ENCODE results near the gene WWOX.

WWOX gene

GRCh38 chr16:78216166-78216745 lies 116.8 kb downstream of the WWOX start:
- no peak overlapping the region for H3K27ac ChIP-seq (ENCODE audit: low read depth in 2 of 2, low read length in 2 of 2)
- H3K4me3 ChIP-seq (ENCODE audit: low read length in 2 of 2): no peak overlapping the region
- no peaks in the 10 kb centered on the region for H3K36me3 ChIP-seq (ENCODE audit: control insufficient read depth in 2 of 2, insufficient read depth in 2 of 2, low read length in 2 of 2)
- no peaks in the 10 kb centered on the region for H3K27me3 ChIP-seq (ENCODE audit: control insufficient read depth in 2 of 2, insufficient read depth in 2 of 2, low read length in 2 of 2)
- H3K9ac ChIP-seq (ENCODE audit: low read depth in 1 of 2, low read length in 2 of 2): no peak overlapping the region
- no peaks in the 10 kb centered on the region for H3K9me3 ChIP-seq (ENCODE audit: control insufficient read depth in 2 of 2, low read length in 2 of 2)
- no peaks in the 10 kb centered on the region for H3K4me1 ChIP-seq (ENCODE audit: control insufficient read depth in 2 of 2, insufficient read depth in 2 of 2, low read length in 2 of 2)

DNA sequence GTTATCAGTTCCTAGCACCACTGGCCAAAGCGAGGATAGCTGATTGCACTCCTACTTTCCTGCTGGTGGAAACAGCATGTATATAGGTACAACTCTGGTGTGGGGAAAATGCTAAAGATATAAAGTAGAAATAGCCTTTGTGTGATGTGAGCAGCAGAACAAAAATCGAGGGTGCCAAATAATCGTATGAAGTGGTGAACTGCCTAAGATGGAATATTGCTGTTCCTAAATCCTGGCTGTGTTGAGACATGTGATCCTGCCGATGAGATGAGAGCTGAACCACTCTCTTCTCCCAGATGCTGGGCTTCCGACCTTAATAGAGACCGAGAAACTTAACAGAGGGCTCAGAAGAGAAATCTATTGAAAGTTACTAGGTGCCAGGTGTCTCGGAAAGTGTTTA lies 117.8 kb downstream of the WWOX start:
- Histone ChIP-seq H3K4me1 (ENCODE audit: control insufficient read depth in 2 of 2, insufficient read depth in 2 of 2, low read length in 2 of 2) (no peaks in the 10 kb centered on the region), H3K9me3 (ENCODE audit: control insufficient read depth in 2 of 2, low read length in 2 of 2) (no peaks in the 10 kb centered on the region)

DNA sequence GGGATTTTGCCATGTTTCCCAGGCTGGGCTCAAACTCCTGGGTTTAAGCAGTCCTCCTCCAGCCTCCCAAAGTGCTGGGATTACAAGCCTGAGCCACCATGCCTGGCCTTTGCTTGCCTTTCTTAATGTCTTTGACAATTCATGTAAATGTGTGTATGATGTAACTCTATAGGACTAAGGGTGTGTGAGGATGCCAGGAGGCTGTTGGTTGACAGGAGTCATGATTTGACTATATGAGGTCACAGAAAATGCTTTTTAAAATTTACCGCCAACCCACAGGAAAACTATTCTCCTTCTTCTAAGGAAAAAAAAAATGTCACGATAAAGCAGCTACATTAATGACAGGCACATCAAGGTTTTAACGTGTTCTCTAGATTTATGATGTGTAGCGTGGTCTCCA lies 118.8 kb downstream of the WWOX start:
- no peaks in the 10 kb centered on the region for H3K4me1 ChIP-seq (ENCODE audit: control insufficient read depth in 2 of 2, insufficient read depth in 2 of 2, low read length in 2 of 2)
- no peak overlapping the region for H3K27ac ChIP-seq (ENCODE audit: low read depth in 2 of 2, low read length in 2 of 2)
- no peak overlapping the region for H3K9ac ChIP-seq (ENCODE audit: low read depth in 1 of 2, low read length in 2 of 2)
- no peaks in the 10 kb centered on the region for H3K36me3 ChIP-seq (ENCODE audit: control insufficient read depth in 2 of 2, insufficient read depth in 2 of 2, low read length in 2 of 2)
- H3K9me3 ChIP-seq (ENCODE audit: control insufficient read depth in 2 of 2, low read length in 2 of 2): no peaks in the 10 kb centered on the region
- no peak overlapping the region for H3K4me3 ChIP-seq (ENCODE audit: low read length in 2 of 2)
- H3K27me3 ChIP-seq (ENCODE audit: control insufficient read depth in 2 of 2, insufficient read depth in 2 of 2, low read length in 2 of 2): no peaks in the 10 kb centered on the region

More for the DNA sequence above, 117.8 kb downstream of the WWOX start:
- H3K4me3 ChIP-seq (ENCODE audit: low read length in 2 of 2): no peak overlapping the region
- H3K9ac ChIP-seq (ENCODE audit: low read depth in 1 of 2, low read length in 2 of 2): no peak overlapping the region
- no peaks in the 10 kb centered on the region for H3K36me3 ChIP-seq (ENCODE audit: control insufficient read depth in 2 of 2, insufficient read depth in 2 of 2, low read length in 2 of 2)
- H3K27me3 ChIP-seq (ENCODE audit: control insufficient read depth in 2 of 2, insufficient read depth in 2 of 2, low read length in 2 of 2): no peaks in the 10 kb centered on the region
- no peak overlapping the region for H3K27ac ChIP-seq (ENCODE audit: low read depth in 2 of 2, low read length in 2 of 2)

GRCh38 chr16:78218856-78219651 lies 119.6 kb downstream of the WWOX start:
- Histone ChIP-seq H3K9me3 (ENCODE audit: control insufficient read depth in 2 of 2, low read length in 2 of 2) (no peaks in the 10 kb centered on the region), H3K36me3 (ENCODE audit: control insufficient read depth in 2 of 2, insufficient read depth in 2 of 2, low read length in 2 of 2) (no peaks in the 10 kb centered on the region), H3K4me3 (ENCODE audit: low read length in 2 of 2) (no peak overlapping the region), H3K4me1 (ENCODE audit: control insufficient read depth in 2 of 2, insufficient read depth in 2 of 2, low read length in 2 of 2) (no peaks in the 10 kb centered on the region), H3K9ac (ENCODE audit: low read depth in 1 of 2, low read length in 2 of 2) (no peak overlapping the region), H3K27me3 (ENCODE audit: control insufficient read depth in 2 of 2, insufficient read depth in 2 of 2, low read length in 2 of 2) (no peaks in the 10 kb centered on the region), H3K27ac (ENCODE audit: low read depth in 2 of 2, low read length in 2 of 2) (no peak overlapping the region)

GRCh38 chr16:78220571-78220970 lies 121.1 kb downstream of the WWOX start:
- Histone ChIP-seq H3K27me3 (ENCODE audit: control insufficient read depth in 2 of 2, insufficient read depth in 2 of 2, low read length in 2 of 2) (no peaks in the 10 kb centered on the region), H3K27ac (ENCODE audit: low read depth in 2 of 2, low read length in 2 of 2) (no peak overlapping the region), H3K9ac (ENCODE audit: low read depth in 1 of 2, low read length in 2 of 2) (no peak overlapping the region), H3K4me1 (ENCODE audit: control insufficient read depth in 2 of 2, insufficient read depth in 2 of 2, low read length in 2 of 2) (no peaks in the 10 kb centered on the region), H3K36me3 (ENCODE audit: control insufficient read depth in 2 of 2, insufficient read depth in 2 of 2, low read length in 2 of 2) (no peaks in the 10 kb centered on the region), H3K9me3 (ENCODE audit: control insufficient read depth in 2 of 2, low read length in 2 of 2) (no peaks in the 10 kb centered on the region), H3K4me3 (ENCODE audit: low read length in 2 of 2) (no peak overlapping the region)

- no peak overlapping the region for H3K27ac ChIP-seq (ENCODE audit: low read depth in 2 of 2, low read length in 2 of 2)
- H3K4me1 ChIP-seq (ENCODE audit: control insufficient read depth in 2 of 2, insufficient read depth in 2 of 2, low read length in 2 of 2): no peaks in the 10 kb centered on the region
- H3K36me3 ChIP-seq (ENCODE audit: control insufficient read depth in 2 of 2, insufficient read depth in 2 of 2, low read length in 2 of 2): no peaks in the 10 kb centered on the region
- no peaks in the 10 kb centered on the region for H3K27me3 ChIP-seq (ENCODE audit: control insufficient read depth in 2 of 2, insufficient read depth in 2 of 2, low read length in 2 of 2)
- no peaks in the 10 kb centered on the region for H3K9me3 ChIP-seq (ENCODE audit: control insufficient read depth in 2 of 2, low read length in 2 of 2)
- no peak overlapping the region for H3K9ac ChIP-seq (ENCODE audit: low read depth in 1 of 2, low read length in 2 of 2)
- no peak overlapping the region for H3K4me3 ChIP-seq (ENCODE audit: low read length in 2 of 2)
Measured at GRCh38 chr16:78221892-78222291, 122.4 kb downstream of the WWOX start.

GRCh38 chr16:78224342-78224741 lies 124.9 kb downstream of the WWOX start:
- H3K9me3 ChIP-seq (ENCODE audit: control insufficient read depth in 2 of 2, low read length in 2 of 2): no peaks in the 10 kb centered on the region
- no peaks in the 10 kb centered on the region for H3K36me3 ChIP-seq (ENCODE audit: control insufficient read depth in 2 of 2, insufficient read depth in 2 of 2, low read length in 2 of 2)
- no peak overlapping the region for H3K4me3 ChIP-seq (ENCODE audit: low read length in 2 of 2)
- H3K9ac ChIP-seq (ENCODE audit: low read depth in 1 of 2, low read length in 2 of 2): no peak overlapping the region
- H3K27ac ChIP-seq (ENCODE audit: low read depth in 2 of 2, low read length in 2 of 2): no peak overlapping the region
- no peaks in the 10 kb centered on the region for H3K27me3 ChIP-seq (ENCODE audit: control insufficient read depth in 2 of 2, insufficient read depth in 2 of 2, low read length in 2 of 2)
- H3K4me1 ChIP-seq (ENCODE audit: control insufficient read depth in 2 of 2, insufficient read depth in 2 of 2, low read length in 2 of 2): no peaks in the 10 kb centered on the region

GRCh38 chr16:78225919-78226318 lies 126.5 kb downstream of the WWOX start:
- Histone ChIP-seq H3K27me3 (ENCODE audit: control insufficient read depth in 2 of 2, insufficient read depth in 2 of 2, low read length in 2 of 2) (no peaks in the 10 kb centered on the region), H3K27ac (ENCODE audit: low read depth in 2 of 2, low read length in 2 of 2) (no peak overlapping the region), H3K36me3 (ENCODE audit: control insufficient read depth in 2 of 2, insufficient read depth in 2 of 2, low read length in 2 of 2) (no peaks in the 10 kb centered on the region), H3K9ac (ENCODE audit: low read depth in 1 of 2, low read length in 2 of 2) (no peak overlapping the region), H3K4me3 (ENCODE audit: low read length in 2 of 2) (no peak overlapping the region), H3K9me3 (ENCODE audit: control insufficient read depth in 2 of 2, low read length in 2 of 2) (no peaks in the 10 kb centered on the region), H3K4me1 (ENCODE audit: control insufficient read depth in 2 of 2, insufficient read depth in 2 of 2, low read length in 2 of 2) (peaks cover 4 to 9% of the 10 kb centered on the region in 2 donors)

- no peaks in the 10 kb centered on the region for H3K27me3 ChIP-seq (ENCODE audit: control insufficient read depth in 2 of 2, insufficient read depth in 2 of 2, low read length in 2 of 2)
- peaks cover 4 to 10% of the 10 kb centered on the region in 2 donors for H3K4me1 ChIP-seq (ENCODE audit: control insufficient read depth in 2 of 2, insufficient read depth in 2 of 2, low read length in 2 of 2)
- no peak overlapping the region for H3K27ac ChIP-seq (ENCODE audit: low read depth in 2 of 2, low read length in 2 of 2)
- H3K9ac ChIP-seq (ENCODE audit: low read depth in 1 of 2, low read length in 2 of 2): no peak overlapping the region
- no peaks in the 10 kb centered on the region for H3K9me3 ChIP-seq (ENCODE audit: control insufficient read depth in 2 of 2, low read length in 2 of 2)
- H3K36me3 ChIP-seq (ENCODE audit: control insufficient read depth in 2 of 2, insufficient read depth in 2 of 2, low read length in 2 of 2): no peaks in the 10 kb centered on the region
- no peak overlapping the region for H3K4me3 ChIP-seq (ENCODE audit: low read length in 2 of 2)
Measured at GRCh38 chr16:78227855-78228254, 128.4 kb downstream of the WWOX start.

- Histone ChIP-seq H3K4me1 (ENCODE audit: control insufficient read depth in 2 of 2, insufficient read depth in 2 of 2, low read length in 2 of 2) (peaks cover 4 to 10% of the 10 kb centered on the region in 2 donors), H3K9me3 (ENCODE audit: control insufficient read depth in 2 of 2, low read length in 2 of 2) (no peaks in the 10 kb centered on the region), H3K36me3 (ENCODE audit: control insufficient read depth in 2 of 2, insufficient read depth in 2 of 2, low read length in 2 of 2) (no peaks in the 10 kb centered on the region), H3K4me3 (ENCODE audit: low read length in 2 of 2) (no peak overlapping the region), H3K27me3 (ENCODE audit: control insufficient read depth in 2 of 2, insufficient read depth in 2 of 2, low read length in 2 of 2) (no peaks in the 10 kb centered on the region), H3K27ac (ENCODE audit: low read depth in 2 of 2, low read length in 2 of 2) (no peak overlapping the region), H3K9ac (ENCODE audit: low read depth in 1 of 2, low read length in 2 of 2) (no peak overlapping the region)
Measured at GRCh38 chr16:78228704-78229103, 129.2 kb downstream of the WWOX start.

Measured in mucosa of rectum (tissue), 2 donors.